Measurements from ENCODE around the gene XXYLT1. TPM values are rescaled to one million over a fixed set of nuclear protein-coding genes. Genes with fewer than 3 reads are reported as not detected.
"Not testable (repeated sequence)": the region's sequence is repeated elsewhere in the genome, so short reads cannot be mapped to it uniquely, and the experiment has no call there.

Gene XXYLT1
- total and polyA plus RNA-seq, 9 donors: 17.2 to 30.7 (median 23.9) TPM

DNA sequence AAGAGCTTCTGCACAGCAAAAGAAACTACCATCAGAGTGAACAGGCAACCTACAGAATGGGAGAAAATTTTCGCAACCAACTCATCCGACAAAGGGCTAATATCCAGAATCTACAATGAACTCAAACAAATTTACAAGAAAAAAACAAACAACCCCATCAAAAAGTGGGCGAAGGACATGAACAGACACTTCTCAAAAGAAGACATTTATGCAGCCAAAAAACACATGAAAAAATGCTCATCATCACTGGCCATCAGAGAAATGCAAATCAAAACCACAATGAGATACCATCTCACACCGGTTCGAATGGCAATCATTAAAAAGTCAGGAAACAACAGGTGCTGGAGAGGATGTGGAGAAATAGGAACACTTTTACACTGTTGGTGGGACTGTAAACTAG, 52.6 kb downstream of the XXYLT1 start:
- no CpG with 5 or more reads among the region's 5 CpGs for WGBS (ENCODE audit: insufficient coverage)
- H3K27ac ChIP-seq (ENCODE audit: low read length): not testable (repeated sequence)

DNA sequence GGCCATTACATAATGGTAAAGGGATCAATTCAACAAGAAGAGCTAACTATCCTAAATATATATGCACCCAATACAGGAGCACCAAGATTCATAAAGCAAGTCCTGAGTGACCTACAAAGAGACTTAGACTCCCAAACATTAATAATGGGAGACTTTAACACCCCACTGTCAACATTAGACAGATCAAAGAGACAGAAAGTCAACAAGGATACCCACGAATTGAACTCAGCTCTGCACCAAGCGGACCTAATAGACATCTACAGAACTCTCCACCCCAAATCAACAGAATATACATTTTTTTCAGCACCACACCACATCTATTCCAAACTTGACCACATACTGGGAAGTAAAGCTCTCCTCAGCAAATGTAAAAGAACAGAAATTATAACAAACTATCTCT, 55.4 kb downstream of the XXYLT1 start:
- not testable (repeated sequence) for H3K4me3 ChIP-seq (ENCODE audit: low read length); H3K9me3 ChIP-seq (replicated peaks; ENCODE audit: control insufficient read depth, low read depth, low read length); H3K36me3 ChIP-seq (ENCODE audit: control insufficient read depth, insufficient read depth, low read length); H3K27me3 ChIP-seq (ENCODE audit: control insufficient read depth, insufficient read depth, low read length); DNase-seq; H3K27ac ChIP-seq (ENCODE audit: low read length)
- peaks cover 14% of the 10 kb centered on the region for H3K4me1 ChIP-seq (ENCODE audit: control insufficient read depth, insufficient read depth, low read length)
- WGBS (ENCODE audit: insufficient coverage): no CpG with 5 or more reads among the region's 2 CpGs

More for the DNA sequence above, 52.6 kb downstream of the XXYLT1 start:
- H3K4me3 ChIP-seq (ENCODE audit: low read length); H3K4me1 ChIP-seq (ENCODE audit: control insufficient read depth, insufficient read depth, low read length); H3K27me3 ChIP-seq (ENCODE audit: control insufficient read depth, insufficient read depth, low read length); DNase-seq; H3K9me3 ChIP-seq (replicated peaks; ENCODE audit: control insufficient read depth, low read depth, low read length); H3K36me3 ChIP-seq (ENCODE audit: control insufficient read depth, insufficient read depth, low read length): not testable (repeated sequence)

GRCh38 chr3:195214381-195214780, 56.6 kb downstream of the XXYLT1 start:
- Histone ChIP-seq H3K27me3 (ENCODE audit: control insufficient read depth, insufficient read depth, low read length) (no peaks in the 10 kb centered on the region), H3K4me1 (ENCODE audit: control insufficient read depth, insufficient read depth, low read length) (peaks cover 22% of the 10 kb centered on the region), H3K36me3 (ENCODE audit: control insufficient read depth, insufficient read depth, low read length) (no peaks in the 10 kb centered on the region), H3K9me3 (replicated peaks; ENCODE audit: control insufficient read depth, low read depth, low read length) (peaks cover 2% of the 10 kb centered on the region), H3K4me3 (ENCODE audit: low read length) (no peak overlapping the region), H3K27ac (ENCODE audit: low read length) (no peak overlapping the region)
- WGBS (ENCODE audit: insufficient coverage): 93% methylated on average over 5 of the region's 8 CpGs
- DNase-seq: no peak

DNA sequence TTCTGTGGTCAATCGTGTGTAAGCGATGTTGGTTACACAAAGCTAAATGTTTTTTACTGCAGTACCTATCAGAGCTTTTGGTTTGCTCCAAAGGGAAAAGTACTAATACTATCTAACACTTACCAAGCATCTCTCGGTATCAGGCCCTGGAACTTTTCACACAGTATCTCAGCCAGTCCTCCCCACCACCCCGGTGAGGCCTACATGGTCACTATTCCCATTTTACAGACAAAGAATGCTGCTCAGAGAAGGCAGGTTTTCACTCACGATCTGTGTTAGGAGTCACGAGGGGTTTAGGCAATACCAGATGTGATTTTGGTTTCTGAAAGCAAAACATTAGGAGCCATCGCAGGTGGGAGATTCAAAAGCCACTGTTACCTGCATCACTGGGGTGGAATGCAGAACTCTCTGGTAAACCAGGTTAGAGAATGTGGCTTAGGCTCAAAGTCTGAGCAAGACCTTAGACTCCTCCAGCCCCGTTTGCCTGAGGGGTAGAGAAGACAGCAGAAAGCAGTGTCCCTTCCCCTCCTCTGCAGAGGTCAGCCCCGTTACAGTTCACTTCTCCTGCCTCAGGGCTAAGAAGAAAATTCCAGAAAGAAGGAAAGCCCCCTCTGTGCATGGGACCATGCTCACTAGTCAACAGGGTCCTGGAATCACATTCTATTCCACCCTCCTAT, 57.2 kb downstream of the XXYLT1 start:
- 83% methylated on average over 3 of the region's 9 CpGs for WGBS (ENCODE audit: insufficient coverage)
- no peaks in the 10 kb centered on the region for H3K27me3 ChIP-seq (ENCODE audit: control insufficient read depth, insufficient read depth, low read length)
- H3K27ac ChIP-seq (ENCODE audit: low read length): no peak overlapping the region
- H3K4me1 ChIP-seq (ENCODE audit: control insufficient read depth, insufficient read depth, low read length): peaks cover 27% of the 10 kb centered on the region
- no peak for DNase-seq
- peaks cover 2% of the 10 kb centered on the region for H3K9me3 ChIP-seq (replicated peaks; ENCODE audit: control insufficient read depth, low read depth, low read length)
- no peaks in the 10 kb centered on the region for H3K36me3 ChIP-seq (ENCODE audit: control insufficient read depth, insufficient read depth, low read length)
- no peak overlapping the region for H3K4me3 ChIP-seq (ENCODE audit: low read length)

- no peak for DNase-seq
- Histone ChIP-seq H3K27me3 (ENCODE audit: control insufficient read depth, insufficient read depth, low read length) (no peaks in the 10 kb centered on the region), H3K9me3 (replicated peaks; ENCODE audit: control insufficient read depth, low read depth, low read length) (peaks cover 2% of the 10 kb centered on the region), H3K27ac (ENCODE audit: low read length) (no peak overlapping the region), H3K4me1 (ENCODE audit: control insufficient read depth, insufficient read depth, low read length) (peaks cover 37% of the 10 kb centered on the region), H3K36me3 (ENCODE audit: control insufficient read depth, insufficient read depth, low read length) (no peaks in the 10 kb centered on the region), H3K4me3 (ENCODE audit: low read length) (no peak overlapping the region)
- 95% methylated on average over 6 of the region's 14 CpGs for WGBS (ENCODE audit: insufficient coverage)
These were observed 58.1 kb downstream of the XXYLT1 start for GRCh38 chr3:195212749-195213375.

GRCh38 chr3:195212033-195212748, 58.8 kb downstream of the XXYLT1 start:
- H3K36me3 ChIP-seq (ENCODE audit: control insufficient read depth, insufficient read depth, low read length): no peaks in the 10 kb centered on the region
- no peak overlapping the region for H3K27ac ChIP-seq (ENCODE audit: low read length)
- WGBS (ENCODE audit: insufficient coverage): 92% methylated on average over 18 of the region's 22 CpGs
- H3K4me1 ChIP-seq (ENCODE audit: control insufficient read depth, insufficient read depth, low read length): peaks cover 43% of the 10 kb centered on the region
- DNase-seq: no peak
- no peak overlapping the region for H3K4me3 ChIP-seq (ENCODE audit: low read length)
- peaks cover 6% of the 10 kb centered on the region for H3K9me3 ChIP-seq (replicated peaks; ENCODE audit: control insufficient read depth, low read depth, low read length)
- no peaks in the 10 kb centered on the region for H3K27me3 ChIP-seq (ENCODE audit: control insufficient read depth, insufficient read depth, low read length)

- H3K4me3 ChIP-seq (ENCODE audit: low read length): no peak overlapping the region
- H3K9me3 ChIP-seq (replicated peaks; ENCODE audit: control insufficient read depth, low read depth, low read length): peaks cover 6% of the 10 kb centered on the region
- H3K4me1 ChIP-seq (ENCODE audit: control insufficient read depth, insufficient read depth, low read length): peaks cover 45% of the 10 kb centered on the region
- no peaks in the 10 kb centered on the region for H3K27me3 ChIP-seq (ENCODE audit: control insufficient read depth, insufficient read depth, low read length)
- peak; percentile 99 for DNase-seq
- peak overlapping the region; percentile 97 for H3K27ac ChIP-seq (ENCODE audit: low read length)
- H3K36me3 ChIP-seq (ENCODE audit: control insufficient read depth, insufficient read depth, low read length): no peaks in the 10 kb centered on the region
- WGBS (ENCODE audit: insufficient coverage): 5% methylated on average over 8 of the region's 13 CpGs
These were observed 60.5 kb downstream of the XXYLT1 start for GRCh38 chr3:195210266-195210973.

DNA sequence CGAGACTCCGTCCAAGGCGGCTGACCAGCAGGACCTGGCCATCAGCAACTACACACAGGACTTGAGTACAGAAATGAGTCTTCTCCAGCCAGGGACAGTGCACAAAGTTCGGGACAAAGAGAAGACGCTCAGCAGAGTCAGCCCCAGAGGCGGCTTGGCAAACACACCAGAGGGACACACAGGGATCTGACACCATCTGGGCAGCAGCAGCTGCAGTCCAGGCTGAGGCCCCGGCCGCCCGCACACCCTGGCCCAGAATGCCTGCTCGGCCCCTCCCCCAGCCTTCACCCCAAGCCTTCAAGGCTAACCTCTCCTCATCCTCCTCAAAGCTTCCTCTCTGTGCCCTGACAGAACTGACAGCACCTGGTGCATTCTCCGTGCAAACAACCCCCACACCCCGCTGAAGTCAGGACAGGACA, 61.1 kb downstream of the XXYLT1 start:
- Histone ChIP-seq H3K27ac (ENCODE audit: low read length) (peak overlapping the region; percentile 97), H3K4me1 (ENCODE audit: control insufficient read depth, insufficient read depth, low read length) (peaks cover 50% of the 10 kb centered on the region), H3K27me3 (ENCODE audit: control insufficient read depth, insufficient read depth, low read length) (no peaks in the 10 kb centered on the region), H3K9me3 (replicated peaks; ENCODE audit: control insufficient read depth, low read depth, low read length) (peaks cover 6% of the 10 kb centered on the region), H3K4me3 (ENCODE audit: low read length) (no peak overlapping the region), H3K36me3 (ENCODE audit: control insufficient read depth, insufficient read depth, low read length) (no peaks in the 10 kb centered on the region)
- WGBS (ENCODE audit: insufficient coverage): 19% methylated on average over 12 of the region's 12 CpGs
- DNase-seq: peak; percentile 94

DNA sequence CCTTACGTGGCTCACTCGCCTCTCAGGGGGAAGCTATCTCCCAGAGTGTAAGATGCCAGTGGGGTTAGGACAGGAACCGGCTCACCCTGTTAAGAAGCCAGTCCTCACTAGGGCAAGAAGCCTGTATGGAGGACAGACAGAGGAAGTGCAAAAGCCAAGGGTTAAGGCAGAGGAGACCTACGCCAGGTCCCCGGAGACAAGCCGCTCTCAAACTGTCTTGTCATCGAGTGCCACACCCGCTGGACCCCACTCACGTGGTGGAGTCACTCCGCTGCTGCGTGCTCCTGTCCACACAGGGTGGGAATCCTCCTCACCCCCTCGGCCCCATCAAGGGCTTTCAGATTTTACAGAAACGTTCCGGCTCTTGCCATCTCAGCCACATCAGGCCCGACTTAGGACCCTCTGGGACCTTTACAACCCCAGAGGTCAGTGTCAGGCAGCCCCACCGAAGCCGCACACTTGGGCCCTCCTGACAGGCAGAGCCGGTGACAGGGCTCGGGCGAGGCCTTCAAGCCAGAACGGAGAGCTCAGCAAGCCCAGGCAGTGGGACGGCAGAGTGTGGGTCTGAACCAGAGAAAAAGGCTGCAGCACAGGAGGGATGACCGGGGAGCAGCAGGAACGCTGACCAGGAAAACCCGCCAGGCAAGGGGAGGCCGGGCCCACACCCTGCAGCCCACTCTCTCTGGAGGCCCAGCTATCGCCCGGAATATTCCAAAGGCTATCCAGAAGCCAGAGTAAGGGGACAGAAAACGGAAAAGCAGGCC, 61.7 kb downstream of the XXYLT1 start:
- H3K27ac ChIP-seq (ENCODE audit: low read length): peak overlapping the region; percentile 97
- DNase-seq: peak; percentile 43
- H3K36me3 ChIP-seq (ENCODE audit: control insufficient read depth, insufficient read depth, low read length): no peaks in the 10 kb centered on the region
- H3K27me3 ChIP-seq (ENCODE audit: control insufficient read depth, insufficient read depth, low read length): no peaks in the 10 kb centered on the region
- H3K4me1 ChIP-seq (ENCODE audit: control insufficient read depth, insufficient read depth, low read length): peaks cover 56% of the 10 kb centered on the region
- H3K9me3 ChIP-seq (replicated peaks; ENCODE audit: control insufficient read depth, low read depth, low read length): peaks cover 5% of the 10 kb centered on the region
- H3K4me3 ChIP-seq (ENCODE audit: low read length): no peak overlapping the region
- 23% methylated on average over 27 of the region's 29 CpGs for WGBS (ENCODE audit: insufficient coverage)

Data from muscle of leg (tissue), 11 donors.